CD14-positive monocyte (primary cell): ENCODE measurements around the gene LENEP. TPM values are rescaled to one million over a fixed set of nuclear protein-coding genes. Genes with fewer than 3 reads are reported as not detected.

Experiments used
- DNase-seq, 3 donors: peaks; one replicate each; pipeline ENCODE4 v3.0.0-alpha.2; 2011 to 2022
- H2AFZ ChIP-seq: 2 replicates; pipeline ENCODE4 v1.6.0; 2012; ENCODE audit warnings: mild to moderate bottlenecking, low read depth, low read length, inconsistent platforms; ENCODE audit not compliant: insufficient read depth, poor library complexity, severe bottlenecking
- H3K27ac ChIP-seq, 2 donors: 1 replicate in 1 of 2; 2 replicates in 1 of 2; pipeline ENCODE4 v1.5.1; 2012 to 2013; ENCODE audit warnings: low read length in 2 of 2, control low read depth in 1 of 2, inconsistent platforms in 1 of 2, low read depth in 1 of 2, mild to moderate bottlenecking in 1 of 2
- H3K27me3 ChIP-seq, 2 donors: one replicate each; pipeline versions ENCODE4 v1.6.0 to v1.6.1; 2011 to 2013; ENCODE audit warnings: low read length in 2 of 2; ENCODE audit not compliant: control insufficient read depth in 2 of 2, insufficient read depth in 2 of 2
- H3K36me3 ChIP-seq, 2 donors: replicated peaks in 1 of 2; 1 replicate in 1 of 2; 2 replicates in 1 of 2; pipeline versions ENCODE4 v1.5.1 to v1.6.1; 2012 to 2013; ENCODE audit warnings: low read length in 2 of 2, control low read depth in 1 of 2, inconsistent platforms in 1 of 2, mild to moderate bottlenecking in 1 of 2; ENCODE audit not compliant: insufficient read depth in 2 of 2, control insufficient read depth in 1 of 2
- H3K4me1 ChIP-seq, 2 donors: 1 replicate in 1 of 2; 2 replicates in 1 of 2; pipeline versions ENCODE4 v1.5.1 to v1.6.1; 2012 to 2013; ENCODE audit warnings: low read length in 2 of 2, control low read depth in 1 of 2, inconsistent platforms in 1 of 2, mild to moderate bottlenecking in 1 of 2, moderate library complexity in 1 of 2; ENCODE audit not compliant: insufficient read depth in 2 of 2, control insufficient read depth in 1 of 2
- H3K4me2 ChIP-seq: replicated peaks from 2 replicates; pipeline ENCODE3; 2012; ENCODE audit warnings: low read length, moderate library complexity, mild to moderate bottlenecking; ENCODE audit not compliant: poor library complexity, severe bottlenecking; ENCODE audit errors: extremely low read depth
- H3K4me3 ChIP-seq, 3 experiments: fragments of 200-600 bp in 1 of 3; sonication (generic) in 1 of 3; replicated peaks in 1 of 3; 1 replicate in 2 of 3; 2 replicates in 1 of 3; pipeline ENCODE4 v1.5.1; 2011 to 2013; ENCODE audit warnings: low read length in 3 of 3, mild to moderate bottlenecking in 3 of 3, control low read depth in 2 of 3, low read depth in 2 of 3, inconsistent platforms in 1 of 3, moderate library complexity in 1 of 3
- H3K79me2 ChIP-seq: 2 replicates; pipeline ENCODE4 v1.6.0; 2012; ENCODE audit warnings: mild to moderate bottlenecking, control low read depth, inconsistent platforms, low read length, moderate library complexity; ENCODE audit not compliant: insufficient read depth
- H3K9ac ChIP-seq: 2 replicates; pipeline ENCODE4 v1.6.0; 2017; ENCODE audit warnings: low read length, mild to moderate bottlenecking; ENCODE audit not compliant: insufficient read depth, poor library complexity, severe bottlenecking
- H3K9me3 ChIP-seq, 2 donors: replicated peaks in 1 of 2; 1 replicate in 1 of 2; 2 replicates in 1 of 2; pipeline versions ENCODE4 v1.5.1 to v1.6.1; 2012 to 2013; ENCODE audit warnings: low read length in 2 of 2, control low read depth in 1 of 2; ENCODE audit not compliant: control insufficient read depth in 1 of 2, insufficient read depth in 1 of 2
- H4K20me1 ChIP-seq: 2 replicates; pipeline ENCODE4 v1.6.0; 2012; ENCODE audit warnings: mild to moderate bottlenecking, low read length, control low read depth, moderate library complexity; ENCODE audit not compliant: insufficient read depth
- H3K27ac Mint-ChIP-seq, 7 donors: one replicate each; pipeline ENCODE4 v1.8.0; 2020; ENCODE audit warnings: mild to moderate bottlenecking in 7 of 7, mixed read lengths in 7 of 7, moderate library complexity in 6 of 7, inconsistent platforms in 2 of 7
- H3K27me3 Mint-ChIP-seq, 3 donors: one replicate each; pipeline ENCODE4 v1.8.0; 2021 to 2022; ENCODE audit warnings: low read depth in 3 of 3, mild to moderate bottlenecking in 3 of 3, mixed read lengths in 3 of 3, moderate library complexity in 3 of 3, inconsistent platforms in 1 of 3
- H3K36me3 Mint-ChIP-seq, 2 donors: one replicate each; pipeline ENCODE4 v1.8.0; 2020; ENCODE audit warnings: mixed read lengths in 2 of 2, inconsistent platforms in 1 of 2, mild to moderate bottlenecking in 1 of 2
- H3K4me1 Mint-ChIP-seq: one replicate; pipeline ENCODE4 v1.8.0; 2020; ENCODE audit warnings: mild to moderate bottlenecking, mixed read lengths
- H3K4me3 Mint-ChIP-seq, 2 donors: one replicate each; pipeline ENCODE4 v1.8.0; 2020; ENCODE audit warnings: mild to moderate bottlenecking in 2 of 2, mixed read lengths in 2 of 2, moderate library complexity in 1 of 2
- H3K9me3 Mint-ChIP-seq, 7 donors: one replicate each; pipeline ENCODE4 v1.8.0; 2020 to 2022; ENCODE audit warnings: mixed read lengths in 7 of 7, mild to moderate bottlenecking in 6 of 7, moderate library complexity in 6 of 7, inconsistent platforms in 2 of 7
- CTCF ChIP-seq: fragments of 200-600 bp; IDR thresholded peaks from one replicate; pipeline ENCODE4 v1.8.0; 2022; ENCODE audit warnings: antibody characterized with exemption, mild to moderate bottlenecking
- WGBS: methylation state at CpG from one replicate; pipeline ENCODE4 v1.1.5; 2013; ENCODE audit warnings: missing lambda C conversion rate; ENCODE audit not compliant: insufficient coverage; 5-methylcytosine and 5-hydroxymethylcytosine counted together
- intact Hi-C, 2 donors: fragments of 100-400 bp; cut with micrococcal nuclease; formaldehyde crosslinking; loops; one replicate each; pipeline versions ENCODE4 v1.15.0 to v1.15.1; 2023
- polyA plus RNA-seq, 3 donors: library from polyadenylated mRNA; depleted of rRNA in 1 of 3; unstranded in 2 of 3; stranded (reverse) in 1 of 3; fragments of 300-500 nt in 2 of 3; fragments of >200 nt in 1 of 3; fragmentation: Illumina TruSeq in 2 of 3; gene quantifications; 1 replicate in 2 of 3; 2 replicates in 1 of 3; pipeline ENCODE4 v1.2.3, GENCODE V29; 2012 to 2021

LENEP gene
- polyA plus RNA-seq, 3 donors, result not detected

GRCh38 chr1:155024315-155024714 is 30.9 kb downstream of the LENEP start:
- peaks cover 0 to 9% (median 5%) of the 10 kb centered on the region in 3 donors for H3K27me3 Mint-ChIP-seq
- intact Hi-C loops, result no loop called here
- WGBS, result 94% methylated on average over 4 of the region's 9 CpGs

GRCh38 chr1:155026154-155026553 is 32.8 kb downstream of the LENEP start:
- Histone ChIP-seq H3K36me3 (no peaks in the 10 kb centered on the region), H4K20me1 (peaks cover 9% of the 10 kb centered on the region), H3K9me3 (no peaks in the 10 kb centered on the region), H3K9ac (no peak overlapping the region), H3K4me2 (no peak overlapping the region), H3K4me3 (no peak overlapping the region), H3K27me3 (no peaks in the 10 kb centered on the region), H3K27ac (no peak overlapping the region), H2AFZ (no peak overlapping the region), H3K79me2 (no peaks in the 10 kb centered on the region), H3K4me1 (peaks cover 21 to 27% of the 10 kb centered on the region in 2 donors)
- no peak for DNase-seq
- no peak overlapping the region for H3K27ac Mint-ChIP-seq
- no peak overlapping the region for H3K4me3 Mint-ChIP-seq
- peaks cover 3% of the 10 kb centered on the region in 2 donors for H3K36me3 Mint-ChIP-seq
- peaks cover 40% of the 10 kb centered on the region for H3K4me1 Mint-ChIP-seq
- no peaks in the 10 kb centered on the region for H3K9me3 Mint-ChIP-seq
- H3K27me3 Mint-ChIP-seq, result peaks cover 0 to 9% (median 5%) of the 10 kb centered on the region in 3 donors
- 92% methylated on average over 4 of the region's 9 CpGs for WGBS
- intact Hi-C loops, result no loop called here
- TF ChIP-seq CTCF, result no peak

More at GRCh38 chr1:155024315-155024714, 30.9 kb downstream of the LENEP start:
- Histone ChIP-seq H2AFZ (no peak overlapping the region), H3K27ac (no peak overlapping the region), H3K4me2 (no peak overlapping the region), H3K9me3 (no peaks in the 10 kb centered on the region), H3K9ac (no peak overlapping the region), H3K36me3 (peaks cover 2% of the 10 kb centered on the region in 2 donors), H4K20me1 (peaks cover 26% of the 10 kb centered on the region), H3K27me3 (no peaks in the 10 kb centered on the region), H3K79me2 (no peaks in the 10 kb centered on the region), H3K4me1 (peaks cover 20 to 26% of the 10 kb centered on the region in 2 donors), H3K4me3 (no peak overlapping the region)
- H3K9me3 Mint-ChIP-seq, result peaks cover 0 to 2% (median 0%) of the 10 kb centered on the region in 7 donors
- peak overlapping the region in 1 of 7 donors; percentile 53 for H3K27ac Mint-ChIP-seq
- no peak overlapping the region for H3K4me3 Mint-ChIP-seq
- peaks cover 8 to 9% of the 10 kb centered on the region in 2 donors for H3K36me3 Mint-ChIP-seq
- H3K4me1 Mint-ChIP-seq, result peaks cover 48% of the 10 kb centered on the region
- no peak for DNase-seq
- TF ChIP-seq CTCF, result no peak
